Activated naive CD8-positive, alpha-beta T cell treated with anti-CD3 and anti-CD28 coated beads for 36 hours (primary cell): ENCODE data around the gene ENO1. TPM values are rescaled to one million over a fixed set of nuclear protein-coding genes. Genes with fewer than 3 reads are reported as not detected.
"Not testable (repeated sequence)": the region's sequence is repeated elsewhere in the genome, so short reads cannot be mapped to it uniquely, and the experiment has no call there.

Experiments used
- DNase-seq: peaks from one replicate; pipeline ENCODE4 v3.0.0; 2021
- H3K27ac Mint-ChIP-seq: one replicate; pipeline ENCODE4 v1.8.0; 2022; ENCODE audit warnings: mild to moderate bottlenecking, moderate library complexity, mixed read lengths
- H3K27me3 Mint-ChIP-seq: one replicate; pipeline ENCODE4 v1.8.0; 2022; ENCODE audit warnings: mild to moderate bottlenecking, mixed read lengths
- H3K36me3 Mint-ChIP-seq: one replicate; pipeline ENCODE4 v1.8.0; 2021; ENCODE audit warnings: mild to moderate bottlenecking, mixed read lengths
- H3K4me1 Mint-ChIP-seq: one replicate; pipeline ENCODE4 v1.8.0; 2021; ENCODE audit warnings: mixed read lengths
- H3K4me3 Mint-ChIP-seq: one replicate; pipeline ENCODE4 v1.8.0; 2022; ENCODE audit warnings: mild to moderate bottlenecking, moderate library complexity, mixed read lengths
- H3K9me3 Mint-ChIP-seq: one replicate; pipeline ENCODE4 v1.8.0; 2022; ENCODE audit warnings: mixed read lengths
- total RNA-seq, 2 experiments: library from RNA; stranded (reverse); gene quantifications; one replicate each; pipeline ENCODE4 v1.2.3, GENCODE V29; 2021

Gene ENO1
- total RNA-seq, result 1,000 to 10,000 TPM; 3,744 to 3,761 TPM

DNA sequence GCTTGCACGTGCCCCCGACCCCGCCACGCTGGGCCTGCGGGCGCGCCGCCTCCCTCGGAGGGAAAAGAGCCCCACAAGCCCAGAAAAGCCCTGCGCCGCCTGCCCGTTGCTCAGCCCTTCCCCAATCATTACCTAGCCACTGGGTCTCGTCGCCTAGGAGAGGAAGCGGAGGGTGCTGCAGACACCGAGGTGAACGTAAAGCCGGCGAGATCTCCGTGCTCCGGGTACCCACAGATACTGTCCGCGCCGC is at the start of gene ENO1:
Gene ENO1 (minus strand): TSS at position 239 of the 250 bp plus-strand sequence. CDS start 3,778 bp downstream, outside the sequence.
- peaks cover 58% of the 10 kb centered on the region for H3K36me3 Mint-ChIP-seq
- no peaks in the 10 kb centered on the region for H3K9me3 Mint-ChIP-seq
- no peak for DNase-seq
- H3K4me3 Mint-ChIP-seq, result peak within 1 kb of the TSS; percentile 99
- peaks cover 34% of the 10 kb centered on the region for H3K4me1 Mint-ChIP-seq
- no peaks in the 10 kb centered on the region for H3K27me3 Mint-ChIP-seq
- H3K27ac Mint-ChIP-seq, result peak within 1 kb of the TSS; percentile 97

DNA sequence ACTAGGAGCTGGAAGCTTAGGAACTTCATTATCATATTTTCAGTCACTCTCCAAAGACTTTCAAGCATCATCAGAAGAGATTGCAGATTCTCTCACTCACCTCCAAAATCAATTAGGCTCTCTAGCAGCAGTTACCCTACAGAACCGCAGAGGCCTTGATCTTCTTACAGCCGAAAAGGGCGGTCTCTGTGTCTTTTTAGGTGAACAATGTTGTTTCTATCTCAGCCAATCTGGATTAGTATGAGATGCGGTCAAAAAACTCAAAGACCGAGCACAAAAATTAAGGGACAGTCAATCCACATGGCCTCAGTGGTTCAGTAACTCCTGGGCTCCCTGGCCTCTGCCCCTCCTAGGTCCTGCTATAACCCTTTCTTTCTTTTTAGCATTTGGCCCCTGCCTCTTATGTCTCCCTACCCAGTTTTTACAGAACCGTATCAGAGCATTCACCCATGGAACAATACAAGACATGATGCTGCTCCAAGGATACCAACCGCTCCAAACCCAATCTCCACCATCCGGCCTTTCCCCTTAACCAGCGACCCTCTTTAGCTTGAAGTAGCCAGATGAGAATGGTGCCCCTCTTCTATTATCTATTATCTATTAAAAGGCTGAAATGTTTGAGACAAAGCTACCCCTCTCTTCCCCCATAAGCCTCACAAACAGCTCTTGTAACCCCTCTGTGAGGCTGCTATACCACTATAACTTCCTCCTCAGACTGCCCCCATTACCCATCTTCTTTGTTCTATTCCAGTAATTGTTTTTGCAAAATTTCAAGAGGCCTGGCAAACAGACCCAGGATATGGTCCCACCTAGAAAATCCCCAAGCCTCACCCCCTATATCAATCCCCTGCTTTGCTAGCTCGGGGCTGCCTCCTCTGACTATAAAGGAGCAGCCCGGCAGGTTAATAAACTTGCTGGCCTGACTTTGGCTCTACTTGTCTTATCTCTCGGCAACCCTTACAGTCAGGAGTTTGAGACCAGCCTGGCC is 48.5 kb upstream of the ENO1 start:
- Mint-ChIP-seq H3K4me1 (peaks cover 19% of the 10 kb centered on the region), H3K36me3 (peaks cover 15% of the 10 kb centered on the region)

GRCh38 chr1:8925960-8926359 is 47.5 kb upstream of the ENO1 start:
- no peak for DNase-seq
- H3K4me1 Mint-ChIP-seq, result peaks cover 27% of the 10 kb centered on the region
- H3K36me3 Mint-ChIP-seq, result peaks cover 13% of the 10 kb centered on the region
- no peaks in the 10 kb centered on the region for H3K27me3 Mint-ChIP-seq
- H3K27ac Mint-ChIP-seq, result no peak overlapping the region
- H3K9me3 Mint-ChIP-seq, result peaks cover 5% of the 10 kb centered on the region
- H3K4me3 Mint-ChIP-seq, result no peak overlapping the region

More for the DNA sequence above, 48.5 kb upstream of the ENO1 start:
- H3K9me3 Mint-ChIP-seq, result no peaks in the 10 kb centered on the region
- no peak overlapping the region for H3K27ac Mint-ChIP-seq
- DNase-seq, result no peak
- no peak overlapping the region for H3K4me3 Mint-ChIP-seq
- H3K27me3 Mint-ChIP-seq, result no peaks in the 10 kb centered on the region

DNA sequence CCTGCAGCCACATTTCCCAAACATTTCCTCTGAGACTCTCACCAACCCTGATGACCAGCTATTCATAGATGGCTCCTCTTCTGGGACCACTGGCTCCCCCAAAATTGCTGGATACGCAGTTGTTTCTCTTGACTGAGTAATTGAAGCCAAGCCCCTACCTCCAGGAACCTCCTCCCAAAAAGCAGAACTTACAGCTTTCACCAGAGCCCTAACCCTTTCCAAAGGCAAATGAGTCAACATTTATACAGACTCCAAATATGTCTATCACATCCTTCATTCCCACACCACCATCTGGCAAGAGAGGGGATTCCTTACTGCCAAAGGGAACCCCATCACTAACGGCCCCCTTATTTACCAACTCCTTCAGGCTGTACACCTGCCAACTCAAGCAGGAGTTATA is 46.9 kb upstream of the ENO1 start:
- peaks cover 7% of the 10 kb centered on the region for H3K9me3 Mint-ChIP-seq
- peaks cover 29% of the 10 kb centered on the region for H3K4me1 Mint-ChIP-seq
- no peaks in the 10 kb centered on the region for H3K27me3 Mint-ChIP-seq
- DNase-seq, result no peak
- no peak overlapping the region for H3K27ac Mint-ChIP-seq
- H3K4me3 Mint-ChIP-seq, result no peak overlapping the region
- peaks cover 10% of the 10 kb centered on the region for H3K36me3 Mint-ChIP-seq

GRCh38 chr1:8922962-8923361 is 44.5 kb upstream of the ENO1 start:
- Mint-ChIP-seq H3K27me3 (no peaks in the 10 kb centered on the region), H3K4me1 (peaks cover 28% of the 10 kb centered on the region), H3K4me3 (no peak overlapping the region), H3K36me3 (peaks cover 8% of the 10 kb centered on the region), H3K9me3 (peaks cover 7% of the 10 kb centered on the region), H3K27ac (no peak overlapping the region)
- DNase-seq, result no peak

DNA sequence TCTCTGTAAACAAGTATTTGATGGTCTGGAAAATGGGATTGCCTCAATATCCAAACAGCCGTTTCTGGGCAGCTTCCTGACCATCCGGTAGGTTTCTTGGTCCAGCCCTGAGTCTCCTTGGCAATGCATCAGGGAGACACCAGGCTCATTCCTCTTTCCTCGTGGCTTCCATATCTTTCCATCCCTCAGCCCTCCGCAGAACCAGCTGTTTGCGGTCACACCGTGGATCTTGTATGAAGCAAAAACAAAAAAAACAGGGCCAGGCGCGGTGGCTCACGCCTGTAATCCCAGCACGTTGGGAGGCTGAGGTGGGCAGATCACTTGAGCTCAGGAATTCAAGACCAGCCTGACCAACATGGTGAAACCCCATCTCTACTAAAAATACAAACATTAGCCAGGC is 39.0 kb upstream of the ENO1 start:
- DNase-seq, H3K27me3 Mint-ChIP-seq, H3K9me3 Mint-ChIP-seq, H3K4me3 Mint-ChIP-seq: not testable (repeated sequence)
- Mint-ChIP-seq H3K4me1 (peaks cover 56% of the 10 kb centered on the region), H3K36me3 (peaks cover 49% of the 10 kb centered on the region), H3K27ac (peak overlapping the region; percentile 87)

DNA sequence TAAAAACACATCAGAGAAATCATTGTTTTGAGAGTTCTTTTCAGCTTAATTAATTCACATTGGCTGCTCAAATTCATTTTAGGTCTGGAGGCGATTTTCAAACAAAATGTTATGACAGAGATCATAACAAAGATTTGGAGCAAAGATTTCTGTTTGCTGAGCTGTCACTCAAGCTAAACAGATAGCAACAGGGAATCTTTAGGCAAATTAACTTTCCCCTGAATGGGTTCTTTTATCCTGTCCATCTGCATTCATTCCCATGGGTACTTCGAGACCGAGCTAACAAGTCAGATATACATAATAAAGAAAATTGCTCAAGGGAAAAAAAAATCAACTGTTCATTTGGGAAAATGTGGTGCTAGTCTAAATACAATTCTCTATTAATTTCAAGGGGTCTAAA is 37.0 kb upstream of the ENO1 start:
- peaks cover 5% of the 10 kb centered on the region for H3K9me3 Mint-ChIP-seq
- peaks cover 56% of the 10 kb centered on the region for H3K36me3 Mint-ChIP-seq
- H3K4me1 Mint-ChIP-seq, result peaks cover 52% of the 10 kb centered on the region
- no peaks in the 10 kb centered on the region for H3K27me3 Mint-ChIP-seq
- H3K4me3 Mint-ChIP-seq, result peak overlapping the region; percentile 4
- no peak for DNase-seq
- peak overlapping the region; percentile 68 for H3K27ac Mint-ChIP-seq

- peak overlapping the region; percentile 68 for H3K27ac Mint-ChIP-seq
- no peak overlapping the region for H3K4me3 Mint-ChIP-seq
- H3K27me3 Mint-ChIP-seq, result no peaks in the 10 kb centered on the region
- DNase-seq, result no peak
- H3K36me3 Mint-ChIP-seq, result peaks cover 56% of the 10 kb centered on the region
- H3K9me3 Mint-ChIP-seq, result peaks cover 5% of the 10 kb centered on the region
- H3K4me1 Mint-ChIP-seq, result peaks cover 52% of the 10 kb centered on the region
Observed at GRCh38 chr1:8914466-8914865, 36.0 kb upstream of the ENO1 start.

DNA sequence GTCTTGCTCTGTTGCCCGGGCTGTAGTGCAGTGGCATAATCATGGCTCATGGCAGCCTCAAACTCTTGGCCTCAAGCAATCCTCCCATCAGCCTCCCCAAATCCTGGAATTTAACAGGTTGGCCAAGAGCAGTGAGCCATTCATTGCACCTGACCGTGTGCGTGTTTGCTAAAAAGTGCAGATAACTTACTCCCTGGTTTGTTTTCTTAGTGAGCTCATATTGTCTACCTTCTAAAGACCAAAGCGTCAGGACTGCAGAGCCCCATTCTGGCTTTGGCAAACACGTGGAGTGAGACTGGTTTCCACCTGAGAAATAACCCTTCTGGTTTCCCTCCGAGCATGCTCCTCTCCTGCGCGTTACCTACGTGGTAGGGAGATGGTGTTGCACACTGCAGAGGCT is 35.0 kb upstream of the ENO1 start:
- Mint-ChIP-seq H3K9me3 (peaks cover 5% of the 10 kb centered on the region), H3K4me3 (no peak overlapping the region), H3K4me1 (peaks cover 47% of the 10 kb centered on the region), H3K36me3 (peaks cover 55% of the 10 kb centered on the region), H3K27ac (peak overlapping the region; percentile 12), H3K27me3 (no peaks in the 10 kb centered on the region)
- no peak for DNase-seq

DNA sequence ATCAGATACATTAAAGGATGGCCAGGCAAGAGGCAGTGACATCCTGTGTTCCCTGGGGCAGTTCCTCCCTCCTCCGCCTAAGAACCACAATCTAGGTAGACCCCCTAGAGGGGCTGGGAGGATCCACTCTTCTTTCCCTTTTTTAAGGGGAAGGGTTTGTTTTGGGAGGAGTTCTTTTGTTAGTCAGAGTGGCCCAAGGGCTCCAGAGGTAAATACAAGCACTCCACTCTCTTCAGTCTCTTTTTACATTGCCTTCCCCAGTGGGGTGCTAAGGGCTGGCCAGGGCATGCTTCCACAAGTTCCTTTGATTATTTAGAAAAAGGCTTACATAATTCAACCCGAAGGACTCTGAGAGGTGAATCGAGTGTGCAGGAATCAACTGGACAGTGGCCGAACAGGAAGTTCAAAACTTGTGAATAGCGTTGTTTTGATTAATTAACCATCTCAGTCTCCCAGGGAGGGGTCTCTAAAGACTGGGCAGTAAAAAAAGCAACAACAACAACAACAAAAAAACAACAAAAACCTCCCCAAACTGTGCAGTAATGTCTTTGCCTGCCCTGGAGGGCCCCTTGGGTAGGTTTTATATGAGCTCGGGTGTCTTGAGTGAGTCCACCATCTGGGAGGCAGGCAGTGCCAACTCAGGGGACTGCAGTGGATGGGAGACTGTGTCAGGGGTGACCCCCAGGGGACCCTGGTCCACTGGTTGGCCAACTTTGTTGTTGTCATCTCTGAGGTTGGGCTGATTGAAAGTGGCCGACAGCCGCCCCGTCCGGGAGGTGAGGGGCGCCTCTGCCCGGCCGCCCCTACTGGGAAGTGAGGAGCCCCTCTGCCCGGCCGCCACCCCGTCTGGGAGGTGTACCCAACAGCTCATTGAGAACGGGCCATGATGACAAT is 33.2 kb upstream of the ENO1 start:
- H3K27me3 Mint-ChIP-seq, result no peaks in the 10 kb centered on the region
- peaks cover 40% of the 10 kb centered on the region for H3K4me1 Mint-ChIP-seq
- DNase-seq, result no peak
- peaks cover 5% of the 10 kb centered on the region for H3K9me3 Mint-ChIP-seq
- peak overlapping the region; percentile 79 for H3K27ac Mint-ChIP-seq
- peaks cover 56% of the 10 kb centered on the region for H3K36me3 Mint-ChIP-seq
- H3K4me3 Mint-ChIP-seq, result no peak overlapping the region

- no peaks in the 10 kb centered on the region for H3K27me3 Mint-ChIP-seq
- peaks cover 40% of the 10 kb centered on the region for H3K4me1 Mint-ChIP-seq
- peaks cover 53% of the 10 kb centered on the region for H3K36me3 Mint-ChIP-seq
- H3K4me3 Mint-ChIP-seq, result no peak overlapping the region
- no peak for DNase-seq
- peaks cover 5% of the 10 kb centered on the region for H3K9me3 Mint-ChIP-seq
- peak overlapping the region; percentile 79 for H3K27ac Mint-ChIP-seq
Observed at GRCh38 chr1:8910914-8911313, 32.4 kb upstream of the ENO1 start.

- Mint-ChIP-seq H3K36me3 (peaks cover 53% of the 10 kb centered on the region), H3K4me1 (peaks cover 40% of the 10 kb centered on the region), H3K27me3 (no peaks in the 10 kb centered on the region), H3K9me3 (peaks cover 5% of the 10 kb centered on the region), H3K4me3 (no peak overlapping the region), H3K27ac (peak overlapping the region; percentile 59)
- DNase-seq, result no peak
Observed at GRCh38 chr1:8910331-8910730, 31.8 kb upstream of the ENO1 start.

DNA sequence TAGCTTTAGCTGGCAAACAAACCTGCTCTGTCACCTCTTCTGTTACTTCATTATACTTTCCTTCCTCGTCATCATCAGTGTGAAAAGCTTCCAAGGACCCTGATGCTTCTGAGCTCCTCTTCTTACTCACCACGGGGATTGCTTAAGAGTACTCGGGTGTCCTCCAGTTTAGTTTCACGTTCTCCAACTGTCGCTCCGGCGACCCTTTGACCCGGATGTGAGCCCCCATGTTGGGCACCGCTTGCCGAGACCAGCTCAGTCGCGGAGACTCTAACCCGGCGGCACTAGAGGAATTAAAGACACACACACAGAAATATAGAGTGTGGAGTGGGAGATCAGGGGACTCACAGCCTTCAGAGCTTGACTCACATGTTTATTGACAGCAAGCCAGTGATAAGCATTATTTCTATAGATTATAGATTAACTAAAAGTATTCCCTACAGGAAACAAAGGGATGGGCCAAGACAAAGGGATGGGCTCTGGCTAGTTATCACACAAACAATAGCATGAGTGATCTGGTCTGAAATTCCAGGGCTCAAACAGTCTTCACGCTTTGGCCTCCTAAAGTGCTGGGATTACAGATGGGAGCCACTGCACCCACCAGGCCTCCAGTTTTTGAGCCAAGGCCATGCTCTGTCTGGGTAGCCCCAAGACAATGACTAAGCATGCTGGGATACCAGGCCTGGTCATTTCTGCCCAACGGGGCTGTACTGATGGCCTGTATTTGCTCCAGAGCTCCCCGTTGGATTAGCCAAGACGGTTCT is 30.1 kb upstream of the ENO1 start:
- Mint-ChIP-seq H3K4me1 (peaks cover 38% of the 10 kb centered on the region), H3K27ac (peak overlapping the region; percentile 65), H3K27me3 (no peaks in the 10 kb centered on the region), H3K4me3 (no peak overlapping the region), H3K36me3 (peaks cover 42% of the 10 kb centered on the region), H3K9me3 (peaks cover 5% of the 10 kb centered on the region)
- DNase-seq, result no peak

GRCh38 chr1:8905582-8906191 is 27.2 kb upstream of the ENO1 start:
- Mint-ChIP-seq H3K36me3 (peaks cover 39% of the 10 kb centered on the region), H3K4me3 (no peak overlapping the region), H3K9me3 (no peaks in the 10 kb centered on the region), H3K27ac (peak overlapping the region; percentile 79), H3K4me1 (peaks cover 42% of the 10 kb centered on the region), H3K27me3 (no peaks in the 10 kb centered on the region)
- no peak for DNase-seq
